Islet of Langerhans (tissue), 1 donor: Measurements from ENCODE around the gene FCSK.
"Not testable (repeated sequence)": the region's sequence is repeated elsewhere in the genome, so short reads cannot be mapped to it uniquely, and the experiment has no call there.

Experiments used
- FAIRE-seq: peaks from one replicate; lab custom pipeline; 2011; peaks lifted over from hg19 to GRCh38; lab: Jason Lieb, UNC

Gene FCSK

DNA sequence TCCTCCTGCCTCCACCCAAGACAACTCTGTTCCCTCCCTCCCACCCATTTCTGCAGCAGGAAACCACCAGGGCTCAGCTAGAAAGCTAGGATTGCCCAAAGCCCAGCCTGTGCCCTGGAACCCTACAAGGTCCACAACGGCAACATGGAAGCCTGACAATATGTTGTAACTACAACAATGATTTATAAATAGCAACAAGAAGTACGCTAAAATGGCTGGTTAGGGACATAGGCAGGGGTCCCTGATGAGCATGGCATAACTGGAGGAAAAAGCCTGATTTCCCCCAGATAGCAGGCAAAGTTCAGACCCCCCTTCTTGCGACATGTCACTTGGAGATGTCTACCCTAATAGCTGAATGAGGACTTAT, 22.1 kb upstream of the FCSK start:
- FAIRE-seq: no peak

DNA sequence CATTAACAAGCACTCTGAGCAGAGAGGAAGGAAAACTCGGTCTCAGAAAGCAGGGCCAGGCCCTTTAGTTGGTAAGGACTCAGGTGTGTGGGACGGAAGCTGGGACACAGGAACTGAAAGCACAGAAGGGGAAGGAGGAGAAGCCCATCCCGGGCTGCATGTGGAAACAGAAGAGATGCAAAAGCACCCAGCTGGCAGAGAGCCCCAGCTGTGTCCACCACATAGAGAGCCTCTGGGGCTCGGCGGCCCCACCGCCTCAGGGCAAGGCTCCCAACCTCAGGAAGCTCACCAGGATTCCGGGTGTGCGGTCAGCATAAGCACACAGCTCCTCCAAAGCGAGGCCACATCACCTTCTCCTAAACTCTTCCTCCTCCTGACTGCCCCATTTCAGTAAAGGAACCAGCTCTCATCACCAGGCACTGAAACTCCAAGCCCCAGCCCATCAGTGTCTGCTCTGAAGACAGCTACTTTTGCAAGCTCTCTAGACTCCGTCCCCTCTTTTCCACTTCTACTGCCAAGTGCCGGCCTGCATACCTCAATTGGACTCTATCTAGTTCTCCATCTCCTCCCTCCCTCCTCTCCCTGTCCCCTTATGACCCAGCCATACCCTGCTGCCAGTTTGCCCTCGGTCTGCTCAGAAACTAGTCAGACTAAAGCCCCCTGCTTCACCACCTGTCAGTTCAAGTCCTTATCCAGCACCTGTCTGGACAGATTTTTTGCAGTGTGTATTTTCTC, 21.5 kb upstream of the FCSK start:
- no peak for FAIRE-seq

DNA sequence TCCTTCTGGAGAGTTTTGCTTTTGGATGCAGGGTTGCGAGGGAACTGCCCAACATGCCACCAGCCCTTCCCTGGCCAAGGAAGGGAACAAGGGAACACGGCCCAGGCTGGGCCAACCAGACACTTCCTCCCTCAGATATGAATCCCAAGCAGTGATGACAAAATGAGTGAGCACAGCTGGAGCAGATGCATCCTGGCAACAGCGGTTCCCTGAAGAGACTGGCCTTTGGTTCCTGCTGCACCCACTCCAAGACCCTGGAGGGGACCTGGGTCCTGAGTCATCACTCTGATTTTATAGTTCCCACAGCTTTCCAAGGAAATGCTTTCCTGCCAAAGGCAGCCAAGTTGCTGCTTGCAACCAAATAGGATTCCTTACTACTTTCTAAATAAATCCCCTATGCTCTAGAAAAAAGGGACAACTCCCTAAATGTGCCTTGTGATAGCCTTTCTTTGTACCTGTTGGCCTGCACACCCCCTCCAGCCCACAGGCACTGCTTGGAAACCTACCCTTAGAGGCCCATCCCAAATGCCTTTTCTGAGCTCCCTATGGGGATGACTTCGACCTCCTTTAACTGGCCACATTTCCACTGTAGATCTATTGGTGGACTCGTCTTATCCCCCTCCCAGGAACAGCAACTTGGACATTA, 20.8 kb upstream of the FCSK start:
- no peak for FAIRE-seq

DNA sequence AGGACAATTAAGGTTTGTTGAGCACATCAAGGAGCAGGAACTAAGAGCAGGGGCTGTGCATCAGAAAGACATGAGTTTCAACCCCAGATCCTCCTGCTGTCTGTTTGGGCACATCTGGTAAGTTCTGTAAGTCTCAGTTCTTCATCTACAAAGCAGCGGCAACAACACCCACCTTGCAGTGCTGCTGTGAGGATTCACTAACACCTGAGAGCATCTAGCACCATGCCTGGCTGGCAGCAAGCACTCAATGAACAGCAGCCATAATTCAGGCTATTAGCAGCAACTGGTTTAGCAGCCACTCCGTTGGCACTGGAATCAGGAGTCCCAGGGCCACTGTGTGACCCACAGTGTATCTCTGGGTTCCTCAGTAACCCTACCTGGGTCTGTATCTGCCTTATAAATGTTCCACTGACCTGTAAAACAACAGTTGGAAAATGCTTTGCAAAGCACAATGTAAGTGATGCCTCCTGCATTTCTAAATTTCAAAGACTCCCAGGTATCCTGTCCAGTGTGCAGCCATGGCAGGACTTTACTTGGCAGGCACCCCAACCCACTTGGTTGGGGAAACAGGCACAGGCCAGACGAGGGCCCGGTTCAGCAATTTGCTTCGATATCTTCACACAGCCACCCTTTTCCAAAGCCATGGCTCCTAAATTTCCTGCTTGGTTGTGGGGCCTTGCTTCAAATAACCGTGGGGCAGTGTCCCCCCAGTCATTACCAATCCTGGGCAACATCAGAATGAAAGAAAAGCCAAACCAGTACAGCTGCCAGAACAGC, 19.7 kb upstream of the FCSK start:
- FAIRE-seq: no peak

DNA sequence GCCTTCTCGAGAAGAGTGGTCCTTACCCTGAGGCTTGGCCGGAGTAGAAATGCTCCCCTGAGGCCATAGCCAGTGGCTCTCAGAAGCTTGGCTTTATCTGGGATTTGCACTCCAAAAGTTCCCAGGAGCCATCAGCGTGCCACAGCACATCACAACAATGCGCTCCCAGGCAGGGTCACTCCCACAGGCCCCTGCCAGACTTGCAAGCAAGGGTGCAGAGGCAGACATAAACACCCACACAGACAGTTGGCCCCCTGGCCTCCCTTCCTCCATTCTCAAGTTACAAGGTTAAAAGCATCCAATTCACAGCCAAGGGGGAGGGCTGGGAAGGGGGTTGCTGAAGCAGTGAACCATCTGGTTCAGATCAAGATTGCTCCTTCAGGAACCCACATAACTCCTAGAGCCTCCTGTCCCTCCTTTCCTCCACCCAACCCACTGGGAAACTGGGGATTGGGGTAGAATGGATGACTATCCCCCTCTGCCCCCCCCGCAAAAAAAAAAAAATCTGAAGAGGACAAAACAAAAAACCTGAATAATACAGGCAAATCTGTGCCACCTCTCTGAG, 17.3 kb upstream of the FCSK start:
- FAIRE-seq: no peak

DNA sequence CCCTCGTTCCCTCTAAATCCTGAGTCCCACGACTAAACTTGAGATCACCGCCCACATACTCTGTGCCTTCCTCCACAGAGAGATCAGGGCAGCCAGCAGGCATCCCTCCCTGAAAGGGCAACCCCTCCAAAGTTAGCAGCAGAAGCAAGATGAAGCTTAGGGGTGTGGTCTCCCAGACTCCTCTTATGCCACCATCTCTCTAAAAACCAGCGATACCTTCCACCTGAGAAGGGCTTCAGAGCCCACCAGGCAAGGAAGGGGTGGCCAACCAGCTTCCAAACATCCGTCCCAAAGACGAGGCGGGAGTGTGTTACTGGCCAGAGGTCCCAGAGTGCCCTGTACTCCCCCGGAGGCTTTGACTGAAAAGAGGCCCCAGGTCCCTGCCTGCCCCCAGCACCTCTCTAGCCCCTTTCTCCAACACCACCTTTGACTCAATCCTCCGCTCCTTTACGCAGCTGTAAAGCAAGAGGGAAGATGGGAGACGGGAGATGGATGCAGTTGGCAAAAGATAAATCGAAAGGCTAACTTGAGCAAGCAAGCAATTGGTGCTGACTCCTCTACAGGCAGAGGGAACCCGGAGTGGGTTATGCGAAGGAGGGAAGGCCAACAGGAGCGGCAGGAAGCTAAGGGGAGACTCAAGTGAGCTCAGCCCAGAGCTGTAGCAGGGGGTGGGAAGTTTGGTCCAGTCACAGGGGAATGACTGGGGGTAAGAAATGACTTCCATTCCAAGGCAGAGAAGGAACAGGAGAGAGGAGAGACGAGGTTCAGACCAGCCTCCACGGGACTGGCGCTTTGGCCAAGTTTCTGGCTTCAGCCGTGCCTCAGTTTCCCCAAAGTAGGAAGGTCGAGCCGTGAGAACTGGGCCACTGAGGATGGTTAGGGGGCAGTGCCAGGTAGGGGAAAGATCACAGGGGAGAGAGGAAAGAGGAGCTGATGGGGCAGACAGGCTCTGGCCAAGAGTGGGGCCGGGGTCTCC, 16.5 kb upstream of the FCSK start:
- no peak for FAIRE-seq

DNA sequence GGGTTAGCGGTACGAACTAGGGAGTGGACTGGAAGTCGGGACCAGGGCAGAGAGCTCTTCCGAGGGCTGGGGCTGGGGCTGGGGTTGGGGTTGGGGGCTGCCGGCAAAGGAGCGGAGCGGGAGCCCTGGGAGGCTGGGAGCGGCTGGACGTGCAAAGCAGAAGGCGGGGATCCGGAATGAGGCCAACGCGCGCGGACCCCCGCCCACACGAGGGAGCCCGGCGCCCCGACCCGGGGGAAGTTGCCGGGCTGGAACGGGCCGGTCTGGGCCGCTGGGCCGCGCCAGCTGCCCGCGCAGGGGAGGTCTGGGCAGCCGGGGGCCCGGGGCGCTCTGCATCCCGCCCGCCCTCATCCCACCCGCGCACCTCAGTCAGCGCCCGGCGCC, 15.8 kb upstream of the FCSK start:
- no peak for FAIRE-seq

DNA sequence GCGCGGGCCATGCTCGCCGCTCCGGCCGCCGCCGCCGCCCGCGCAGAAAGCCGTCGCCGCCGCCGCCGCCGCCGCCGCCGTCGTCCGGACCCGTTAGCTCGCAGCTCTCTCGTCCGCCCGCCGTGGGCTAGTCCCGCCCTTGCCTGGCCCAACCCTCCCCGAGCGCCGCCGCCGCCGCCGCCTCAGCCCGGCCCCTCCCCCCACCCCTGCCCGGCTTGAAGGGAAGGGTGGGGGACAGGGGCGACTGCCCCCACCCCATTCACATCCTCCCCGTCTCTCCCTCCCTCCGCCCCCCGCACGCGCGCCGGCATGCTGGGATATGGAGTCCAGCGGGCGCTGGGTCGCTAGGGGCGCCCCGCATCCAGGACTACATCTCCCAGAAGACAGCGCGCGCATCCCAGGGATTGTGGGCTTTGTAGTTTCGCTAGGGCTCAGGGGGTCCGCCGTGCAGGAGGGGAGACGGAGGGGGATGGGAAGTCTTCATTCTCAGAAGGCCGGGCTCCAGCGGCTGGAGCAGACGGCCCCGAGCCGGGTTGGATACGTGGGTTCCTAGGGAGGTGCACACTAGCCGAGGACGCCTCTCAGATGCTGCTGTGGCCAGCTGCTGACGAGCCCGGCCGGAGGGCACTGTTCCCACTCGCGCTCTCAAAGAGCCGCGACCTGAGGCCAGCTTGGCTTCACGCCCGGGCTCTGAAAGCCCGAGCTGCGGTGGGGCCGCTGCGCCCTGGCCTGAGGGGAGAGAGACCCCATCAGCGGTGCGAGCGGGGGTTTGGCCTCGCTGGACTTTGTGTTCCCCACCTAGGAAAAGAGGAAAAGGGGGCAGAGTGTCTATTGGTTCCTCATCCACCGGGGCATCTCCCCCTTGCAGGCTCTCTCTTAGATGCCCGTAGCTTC, 15.2 kb upstream of the FCSK start, which contains the start of gene ST3GAL2:
TSS of gene ST3GAL2 (minus strand) at position 132 of the 894 bp plus-strand sequence. CDS start 40,570 bp downstream, outside the sequence.
- no peak for FAIRE-seq

DNA sequence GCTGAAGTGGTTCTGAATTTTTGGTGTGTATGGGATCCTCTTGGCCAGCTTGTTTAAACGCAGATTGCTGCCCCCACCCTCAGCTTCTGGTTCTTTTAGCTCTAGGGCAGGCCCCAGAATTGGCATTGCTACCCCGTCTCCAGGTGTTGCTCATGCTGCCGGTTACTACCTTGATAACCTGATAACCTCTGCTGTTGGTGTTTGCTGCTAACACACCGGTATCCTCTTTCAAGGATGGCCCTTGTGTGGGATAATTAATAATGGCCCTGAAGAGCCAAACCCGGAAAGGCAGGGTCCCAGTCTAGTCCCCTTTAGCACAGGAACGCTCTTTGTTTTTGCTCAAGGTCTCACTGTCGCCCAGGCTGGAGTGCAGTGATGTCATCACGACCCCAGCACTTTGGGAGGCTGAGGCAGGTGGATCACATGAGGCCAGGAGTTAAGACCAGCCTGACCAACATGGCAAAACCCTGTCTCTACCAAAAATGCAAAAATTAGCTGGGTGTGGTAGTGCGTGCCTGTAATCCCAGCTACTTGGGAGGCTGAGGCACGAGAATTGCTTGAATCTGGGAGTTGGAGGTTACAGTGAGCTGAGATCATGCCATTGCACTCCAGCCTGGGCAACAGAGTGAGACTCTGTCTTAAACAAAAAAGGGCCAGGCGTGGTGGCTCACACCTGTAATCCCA, 14.2 kb upstream of the FCSK start:
- FAIRE-seq: no peak

DNA sequence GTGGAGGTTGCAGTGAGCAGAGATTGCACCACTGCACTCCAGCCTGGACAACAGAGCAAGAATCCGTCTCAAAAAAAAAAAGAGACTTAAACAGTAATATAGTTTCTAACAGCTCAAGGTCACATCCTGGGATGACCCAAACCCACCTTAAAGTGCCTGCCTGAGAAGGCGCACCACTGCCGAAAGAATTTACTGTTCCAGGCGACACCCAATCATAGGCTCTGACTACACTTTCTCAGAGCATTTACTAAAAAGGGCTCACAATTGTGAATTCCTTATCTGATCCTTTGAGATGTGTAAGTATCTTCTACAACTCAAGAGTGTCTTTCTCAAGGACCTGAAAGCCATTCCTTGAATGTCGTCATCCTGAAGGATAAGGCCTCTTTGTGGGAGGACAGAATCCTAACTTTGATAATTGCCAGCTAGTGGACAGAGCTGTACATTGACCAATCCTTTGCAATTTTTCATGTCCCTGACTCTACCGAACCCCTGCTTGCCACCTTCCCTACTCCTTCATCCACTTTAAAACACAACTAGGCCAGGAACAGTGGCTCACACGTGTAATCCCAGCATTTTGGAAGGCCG, 12.9 kb upstream of the FCSK start:
- FAIRE-seq: no peak

DNA sequence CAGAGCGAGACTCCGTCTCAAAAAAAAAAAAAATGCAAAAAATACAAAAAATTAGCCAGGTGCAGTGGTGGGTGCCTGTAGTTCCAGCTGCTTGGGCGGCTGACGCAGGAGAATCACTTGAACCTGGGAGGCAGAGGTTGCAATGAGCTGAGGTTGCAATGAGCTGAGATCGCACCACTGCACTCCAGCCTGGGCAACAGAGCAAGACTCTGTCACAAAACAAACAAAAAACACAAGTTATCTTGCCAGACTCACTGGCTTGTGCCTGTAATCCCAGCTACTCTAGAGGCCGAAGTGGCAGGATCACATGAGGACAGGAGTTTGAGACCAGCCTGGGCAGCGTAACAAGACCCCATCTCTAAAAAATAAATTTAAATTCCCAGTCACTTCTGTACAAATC, 12.1 kb upstream of the FCSK start:
- FAIRE-seq: no peak

DNA sequence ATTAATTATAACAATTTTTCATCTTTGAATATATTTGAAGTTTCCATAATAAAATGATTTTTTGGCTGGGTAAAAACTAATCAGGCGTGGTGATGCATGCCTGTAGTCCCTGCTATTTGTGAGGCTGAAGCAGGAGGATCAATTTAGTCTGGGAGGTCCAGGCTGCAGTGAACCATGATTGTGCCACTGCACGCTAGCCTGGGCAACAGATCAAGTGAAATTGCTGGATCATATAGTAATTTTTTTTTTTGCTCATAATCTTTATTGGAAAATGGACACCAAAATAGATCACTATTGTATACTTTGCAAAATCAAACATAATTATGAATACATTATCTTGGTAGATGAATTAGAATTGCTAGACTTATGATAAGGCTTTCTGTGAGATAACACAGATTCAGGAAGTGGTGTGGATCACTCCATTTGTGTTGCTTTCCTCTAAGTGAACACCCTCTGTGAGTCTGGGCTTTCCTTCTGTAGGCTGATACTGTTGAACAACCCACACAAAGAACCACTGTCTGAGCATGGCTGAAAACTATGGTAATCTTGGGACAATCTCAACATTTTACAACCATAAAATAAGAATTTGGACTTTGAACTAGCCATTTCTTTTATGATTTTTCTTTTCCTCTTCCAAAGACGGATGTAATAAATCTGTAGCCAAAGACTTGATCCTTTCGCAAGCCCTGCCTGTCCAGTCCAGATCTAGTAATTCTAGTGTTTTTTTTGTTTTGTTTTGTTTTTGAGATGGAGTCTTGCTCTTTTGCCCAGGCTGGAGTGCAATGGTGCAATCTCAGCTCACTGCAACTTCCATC, 9.9 kb upstream of the FCSK start:
- FAIRE-seq: no peak

DNA sequence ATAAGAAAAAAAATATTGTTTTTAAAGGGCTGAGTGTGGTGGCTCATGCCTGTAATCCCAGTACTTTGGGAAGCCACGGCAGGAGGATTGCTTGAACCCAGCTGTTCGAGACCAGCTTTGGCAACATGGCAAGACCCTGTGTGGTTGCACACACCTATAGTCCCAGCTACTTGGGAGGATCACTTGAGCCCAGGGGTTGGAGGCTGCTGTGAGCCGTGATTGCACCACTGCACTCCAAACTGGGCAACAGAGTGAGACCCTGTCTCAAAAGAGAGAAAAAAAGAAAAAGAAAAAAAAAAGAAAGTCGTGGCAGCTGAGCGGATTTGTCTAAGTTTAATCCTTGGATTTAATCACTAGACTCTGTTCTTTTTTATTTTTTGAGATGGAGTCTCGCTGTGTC, 6.3 kb upstream of the FCSK start:
- no peak for FAIRE-seq

DNA sequence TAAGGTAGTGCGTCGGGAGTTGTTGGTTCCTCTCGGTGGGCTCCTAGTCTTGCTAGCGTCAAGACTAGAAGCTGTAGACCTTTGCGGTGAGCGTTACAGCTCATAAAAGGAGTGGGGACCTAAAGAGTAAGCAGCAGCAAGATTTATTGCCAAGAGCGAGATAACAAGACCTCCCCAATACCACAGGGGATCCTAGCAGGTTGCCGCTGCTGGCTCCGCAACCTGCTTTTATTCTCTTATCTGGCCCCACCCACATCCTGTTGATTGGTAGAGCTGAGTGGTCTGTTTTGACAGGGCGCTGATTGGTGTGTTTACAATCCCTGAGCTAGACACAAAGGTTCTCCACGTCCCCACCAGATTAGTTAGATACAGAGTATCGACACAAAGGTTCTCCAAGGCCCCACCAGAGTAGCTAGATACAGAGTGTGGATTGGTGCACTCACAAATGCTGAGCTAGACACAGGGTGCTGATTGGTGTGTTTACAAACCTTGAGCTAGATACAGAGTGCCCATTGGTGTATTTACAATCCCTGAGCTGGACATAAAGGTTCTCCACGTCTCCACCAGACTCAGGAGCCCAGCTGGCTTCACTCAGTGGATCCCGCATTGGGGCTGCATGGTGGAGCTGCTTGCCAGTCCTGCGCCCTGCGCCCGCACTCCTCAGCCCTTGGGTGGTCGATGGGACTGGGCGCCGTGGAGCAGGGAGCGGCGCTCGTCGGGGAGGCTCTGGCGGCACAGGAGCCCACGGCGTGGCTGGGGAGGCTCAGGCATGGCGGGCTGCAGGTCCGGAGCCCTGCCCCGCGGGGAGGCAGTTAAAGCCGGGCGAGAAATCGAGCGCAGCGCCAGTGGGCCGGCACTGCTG, 4.0 kb upstream of the FCSK start:
- not testable (repeated sequence) for FAIRE-seq

DNA sequence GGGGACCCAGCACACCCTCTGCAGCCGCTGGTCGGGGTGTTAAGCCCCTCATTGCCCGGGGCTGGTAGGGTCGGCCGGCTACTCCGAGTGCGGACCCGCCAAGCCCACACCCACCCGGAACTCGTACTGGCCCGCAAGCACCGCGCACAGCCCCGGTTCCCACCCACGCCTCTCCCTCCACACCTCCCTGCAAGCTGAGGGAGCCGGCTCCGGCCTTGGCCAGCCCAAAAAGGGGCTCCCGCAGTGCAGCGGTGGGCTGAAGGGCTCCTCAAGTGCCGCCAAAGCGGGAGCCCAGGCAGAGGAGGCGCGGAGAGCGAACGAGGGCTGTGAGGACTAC, 3.4 kb upstream of the FCSK start:
- FAIRE-seq: not testable (repeated sequence)

DNA sequence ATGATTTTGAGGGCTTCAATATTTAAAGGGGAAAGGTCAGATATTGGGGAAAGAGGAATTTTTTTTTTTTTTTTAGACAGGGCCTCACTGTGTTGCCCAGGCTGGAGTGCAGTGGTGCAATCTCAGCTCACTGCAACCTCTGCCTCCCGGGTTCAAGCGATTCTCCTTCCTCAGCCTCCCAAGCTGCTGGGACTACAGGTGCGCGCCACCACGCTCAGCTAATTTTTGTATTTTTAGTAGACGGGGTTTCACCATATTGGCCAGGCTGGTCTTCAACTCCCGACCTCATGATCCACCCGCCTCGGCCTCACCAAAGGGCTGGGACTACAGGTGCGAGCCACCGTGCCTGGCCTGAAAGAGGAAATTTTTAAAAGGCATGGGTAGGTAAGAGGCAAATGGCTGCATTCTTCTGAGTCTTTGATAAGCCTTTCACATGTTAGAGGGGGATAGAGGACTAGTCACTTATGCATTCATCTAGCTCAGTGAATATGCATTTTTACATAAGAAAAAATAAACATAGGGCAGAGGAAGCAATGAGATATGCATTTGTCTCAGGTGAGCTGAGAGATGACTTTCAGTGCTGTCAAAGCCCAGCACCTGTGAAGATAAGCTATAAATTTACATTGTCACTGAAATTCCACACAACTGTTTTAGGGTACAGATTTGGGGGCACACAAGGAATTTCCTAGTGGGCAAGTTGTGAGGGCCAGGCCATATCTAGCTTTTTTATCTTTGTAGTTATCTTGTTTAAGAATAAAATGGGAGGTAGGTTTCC, 1.1 kb upstream of the FCSK start:
- FAIRE-seq: no peak

DNA sequence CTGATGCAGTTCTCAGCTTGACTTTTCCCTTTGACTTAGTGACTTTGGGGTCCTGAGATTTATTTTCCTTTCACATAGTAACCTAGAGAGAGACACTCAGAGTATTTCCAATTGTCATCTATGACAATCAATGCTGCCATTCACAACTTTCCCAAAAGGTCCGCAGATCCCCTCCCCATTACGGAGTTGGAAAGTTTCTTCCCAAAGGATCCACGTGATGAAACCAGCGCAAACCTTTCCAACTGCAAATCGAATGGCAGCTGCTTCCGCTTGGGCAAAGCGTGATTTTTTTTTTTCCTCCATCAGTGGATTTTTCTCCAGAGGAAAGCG, 538 bp upstream of the FCSK start:
- FAIRE-seq: no peak
